GM18951 (cell line): ENCODE results near the gene HCAR1.
"Not testable (repeated sequence)": the region's sequence is repeated elsewhere in the genome, so short reads cannot be mapped to it uniquely, and the experiment has no call there.

Experiments
- POLR2A ChIP-seq: IDR thresholded peaks from 4 replicates; pipeline ENCODE4 v1.6.1; 2011; ENCODE audit warnings: mild to moderate bottlenecking; ENCODE audit not compliant: insufficient read length, insufficient read depth; ENCODE audit errors: extremely low read depth
- in situ Hi-C: fragments of 300-500 bp; cut with MboI; formaldehyde crosslinking; loops from one replicate; pipeline ENCODE4 v1.12.0; 2022; ENCODE audit warnings: low sequenced_read_pairs, mixed read lengths, inconsistent platforms; ENCODE audit not compliant: unreplicated experiment

HCAR1 gene, protein sequence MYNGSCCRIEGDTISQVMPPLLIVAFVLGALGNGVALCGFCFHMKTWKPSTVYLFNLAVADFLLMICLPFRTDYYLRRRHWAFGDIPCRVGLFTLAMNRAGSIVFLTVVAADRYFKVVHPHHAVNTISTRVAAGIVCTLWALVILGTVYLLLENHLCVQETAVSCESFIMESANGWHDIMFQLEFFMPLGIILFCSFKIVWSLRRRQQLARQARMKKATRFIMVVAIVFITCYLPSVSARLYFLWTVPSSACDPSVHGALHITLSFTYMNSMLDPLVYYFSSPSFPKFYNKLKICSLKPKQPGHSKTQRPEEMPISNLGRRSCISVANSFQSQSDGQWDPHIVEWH

GRCh38 chr12:122730215-122731014 lies at the start of gene HCAR1:
TSS of gene HCAR1 (minus strand) at chr12:122730844. CDS start at chr12:122730339, 505 bp downstream.
- TF ChIP-seq POLR2A, result no peak
- in situ Hi-C loops, result loop anchor here (25.0 kb wide), 1 partner anchor 93 kb away; no protein-coding TSS in a partner anchor

- in situ Hi-C loops, result no loop called here
- no peak for TF ChIP-seq POLR2A
These were observed 26.9 kb upstream of the HCAR1 start for GRCh38 chr12:122757568-122757967.

GRCh38 chr12:122754790-122755189 lies 24.1 kb upstream of the HCAR1 start:
- TF ChIP-seq POLR2A, result no peak
- in situ Hi-C loops, result no loop called here

GRCh38 chr12:122753319-122753650 lies 22.6 kb upstream of the HCAR1 start:
- no peak for TF ChIP-seq POLR2A
- in situ Hi-C loops, result no loop called here

DNA sequence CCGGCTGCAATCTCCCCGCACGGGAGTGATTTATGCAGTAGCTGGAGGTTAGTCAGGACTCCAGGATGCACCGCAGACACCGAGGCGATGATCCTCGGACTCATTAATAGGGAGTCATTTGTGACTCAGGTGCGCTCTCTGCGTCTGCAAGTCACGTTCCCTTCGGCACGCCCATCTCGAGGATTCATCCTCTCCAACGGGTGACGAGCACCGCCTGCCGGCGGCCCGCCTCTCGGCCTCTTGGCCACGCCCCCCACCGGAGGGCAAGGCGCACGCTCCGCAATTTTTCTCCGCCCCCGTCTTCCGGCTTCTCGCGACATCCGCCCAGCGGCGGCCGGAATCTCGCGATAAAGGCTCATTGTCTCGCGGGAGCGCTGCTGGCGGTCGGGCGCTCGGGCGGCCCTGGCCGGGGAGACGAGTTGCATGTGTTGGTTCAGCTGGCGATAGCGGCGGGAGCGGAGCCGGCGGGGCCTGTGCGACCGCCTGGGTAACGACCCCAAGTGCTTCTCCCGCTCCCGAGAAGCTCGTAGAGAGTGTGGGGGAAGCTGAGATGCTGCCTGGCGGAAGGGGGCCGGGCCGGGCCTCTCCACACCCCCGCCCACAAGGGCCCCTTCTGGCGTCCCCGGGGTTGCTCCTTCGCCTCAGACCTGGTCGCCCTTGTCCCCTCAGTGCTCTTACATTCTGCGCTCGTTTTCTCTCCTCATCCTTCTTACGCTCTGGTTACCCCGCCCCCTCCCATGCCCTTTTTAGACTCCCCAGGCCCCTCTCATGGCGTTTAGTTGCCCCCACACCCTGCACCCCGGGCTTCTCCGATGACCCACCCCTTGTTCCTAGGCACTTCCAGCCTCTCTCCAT lies 22.0 kb upstream of the HCAR1 start, which contains the start of gene DENR:
DENR (plus strand) TSS at position 361 of the 855 bp plus-strand sequence. CDS start 878 bp downstream, outside the sequence.
- TF ChIP-seq POLR2A, result peak; percentile 96
- in situ Hi-C loops, result no loop called here

DNA sequence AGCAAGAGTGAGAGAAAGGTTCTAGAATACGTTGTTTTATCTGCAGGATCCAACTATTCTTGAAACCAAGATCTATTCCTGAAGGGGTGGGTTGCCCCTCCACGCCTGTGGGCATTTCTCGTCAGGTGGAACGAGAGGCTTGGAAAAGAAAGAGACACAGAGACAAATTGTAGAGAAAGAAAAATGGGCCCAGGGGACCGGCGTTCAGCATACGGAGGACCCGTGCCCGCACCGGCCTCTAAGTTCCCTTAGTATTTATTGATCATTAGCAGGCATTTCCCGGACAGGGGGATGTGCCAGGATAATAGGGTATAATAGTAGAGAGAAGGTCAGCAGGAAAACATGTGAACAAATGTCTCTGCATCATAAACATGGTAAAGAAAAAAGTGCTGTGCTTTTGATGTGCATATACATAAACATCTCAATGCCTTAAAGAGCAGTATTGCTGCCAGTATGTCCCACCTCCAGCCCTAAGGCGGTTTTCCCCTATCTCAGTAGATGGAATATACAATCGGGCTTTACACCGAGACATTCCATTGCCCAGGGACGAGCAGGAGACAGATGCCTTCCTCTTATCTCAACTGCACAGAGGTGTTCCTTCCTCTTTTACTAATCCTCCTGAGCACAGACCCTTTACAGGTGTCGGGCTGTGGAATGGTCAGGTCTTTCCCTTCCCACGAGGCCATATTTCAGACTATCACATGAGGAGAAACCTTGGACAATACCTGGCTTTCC lies 20.3 kb upstream of the HCAR1 start:
- in situ Hi-C loops, result not testable (repeated sequence)

DNA sequence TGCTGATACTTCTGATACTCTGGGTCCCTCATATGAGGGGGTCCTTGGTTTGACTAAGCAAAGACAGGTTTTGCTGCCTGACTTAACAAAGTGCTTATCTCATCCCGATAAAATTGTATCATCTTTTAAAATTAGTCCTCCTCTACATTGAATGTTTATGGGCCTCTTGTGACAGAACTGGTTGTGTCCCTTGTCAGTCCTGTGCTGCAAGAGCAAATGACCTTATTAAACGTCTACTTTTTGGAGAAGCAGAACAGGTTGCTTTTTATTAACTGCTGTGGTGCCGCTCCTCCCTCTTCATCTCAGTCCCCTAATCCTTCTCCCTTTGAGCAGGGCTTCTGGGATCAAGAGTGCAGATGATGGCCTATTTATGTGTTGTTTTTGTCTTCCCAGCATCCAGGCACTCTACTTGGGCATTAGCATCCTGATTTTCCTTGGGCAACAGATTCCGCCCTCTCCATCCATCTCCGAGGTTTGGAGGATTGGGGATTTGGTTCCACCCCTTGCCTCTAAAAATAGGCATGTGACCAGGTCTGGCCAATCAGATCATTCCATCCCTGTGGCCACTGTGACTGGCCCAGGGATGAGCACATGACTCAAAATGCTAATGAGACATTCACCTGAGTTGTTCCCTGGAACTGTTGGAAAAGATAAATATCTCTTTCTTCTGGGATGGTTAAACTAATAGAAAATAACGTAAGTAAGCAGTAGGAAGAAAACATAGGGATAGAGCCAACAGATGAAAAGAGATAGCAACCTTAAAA lies 19.1 kb upstream of the HCAR1 start:
- TF ChIP-seq POLR2A, result no peak
- in situ Hi-C loops, result loop anchor here (10.0 to 25.0 kb wide), 2 partner anchors 112 to 255 kb away; no protein-coding TSS in a partner anchor

GRCh38 chr12:122747224-122748135 lies 16.8 kb upstream of the HCAR1 start:
- in situ Hi-C loops, result loop anchor here (10.0 to 25.0 kb wide), 2 partner anchors 110 to 253 kb away; no protein-coding TSS in a partner anchor
- TF ChIP-seq POLR2A, result no peak

GRCh38 chr12:122743895-122744525 lies 13.4 kb upstream of the HCAR1 start:
- in situ Hi-C loops, result loop anchor here (10.0 to 25.0 kb wide), 2 partner anchors 107 to 249 kb away; no protein-coding TSS in a partner anchor
- no peak for TF ChIP-seq POLR2A

DNA sequence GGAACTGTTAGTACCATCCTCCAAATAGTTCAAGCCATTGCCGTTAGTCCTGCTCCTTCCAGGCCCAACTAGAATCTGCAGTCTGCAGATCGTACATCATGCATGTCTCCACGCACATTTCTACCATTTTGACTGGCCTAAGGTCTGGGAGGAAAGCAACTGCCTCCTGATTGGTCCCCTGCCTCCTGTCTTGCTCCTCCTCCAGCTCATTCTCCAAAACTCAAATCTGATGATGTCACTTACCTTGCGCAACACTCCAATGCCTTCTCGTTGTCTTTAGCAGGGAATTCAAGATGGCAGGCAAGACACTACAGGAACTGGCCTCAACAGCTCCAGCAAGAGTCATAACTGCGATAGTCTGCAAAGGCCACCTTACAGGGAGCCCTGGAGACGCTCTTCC lies 9.7 kb upstream of the HCAR1 start:
- in situ Hi-C loops, result loop anchor here (10.0 to 25.0 kb wide), 2 partner anchors 103 to 246 kb away; no protein-coding TSS in a partner anchor

DNA sequence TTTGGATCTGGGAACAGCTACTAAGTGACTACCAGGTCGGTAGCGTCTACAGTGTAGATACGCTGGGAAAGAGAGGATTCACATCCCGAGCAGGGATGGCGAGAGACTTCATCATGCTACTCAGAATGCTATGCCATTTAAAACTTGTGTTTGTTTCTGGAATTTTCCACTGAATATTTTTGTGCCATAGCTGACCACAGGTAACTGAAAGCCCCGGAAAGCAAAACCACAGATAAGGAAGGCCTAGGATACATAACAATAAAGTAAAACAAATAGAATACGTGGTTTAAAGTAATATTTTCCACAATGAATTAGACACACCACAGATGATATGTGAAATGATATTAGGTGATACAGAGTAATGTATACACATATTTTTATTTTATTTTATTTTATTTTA lies 7.9 kb upstream of the HCAR1 start:
- TF ChIP-seq POLR2A, result no peak
- in situ Hi-C loops, result loop anchor here (25.0 kb wide), 1 partner anchor 101 kb away; no protein-coding TSS in a partner anchor

More for the DNA sequence above, 9.7 kb upstream of the HCAR1 start:
- no peak for TF ChIP-seq POLR2A
